GM23248 (cell line): ENCODE data around the gene ZMIZ1.

Source experiments
- EZH2 ChIP-seq: fragments of 200-600 bp; sonication (generic); IDR thresholded peaks from 2 replicates; pipeline ENCODE4 v1.6.1; 2018; ENCODE audit warnings: antibody characterized with exemption, mild to moderate bottlenecking; ENCODE audit not compliant: insufficient read depth, poor library complexity, severe bottlenecking
- EZH2phosphoT487 ChIP-seq: fragments of 200-600 bp; sonication (generic); IDR thresholded peaks from 2 replicates; pipeline ENCODE4 v1.6.1; 2018; ENCODE audit warnings: antibody characterized with exemption, moderate library complexity, mild to moderate bottlenecking, low read depth; ENCODE audit not compliant: insufficient read depth

GRCh38 chr10:79287973-79288723, 219.4 kb downstream of the ZMIZ1 start:
- no peak for TF ChIP-seq EZH2phosphoT487
- TF ChIP-seq EZH2 = no peak
